GM18907 (cell line): ENCODE results near the gene SPATA2L.

Source experiments
- ATAC-seq: cut with Tn5 transposase; IDR thresholded peaks from one replicate; pipeline ENCODE4 v1.9.1; 2021; ENCODE audit warnings: mild to moderate bottlenecking, moderate library complexity; ENCODE audit not compliant: unreplicated experiment

SPATA2L gene

DNA sequence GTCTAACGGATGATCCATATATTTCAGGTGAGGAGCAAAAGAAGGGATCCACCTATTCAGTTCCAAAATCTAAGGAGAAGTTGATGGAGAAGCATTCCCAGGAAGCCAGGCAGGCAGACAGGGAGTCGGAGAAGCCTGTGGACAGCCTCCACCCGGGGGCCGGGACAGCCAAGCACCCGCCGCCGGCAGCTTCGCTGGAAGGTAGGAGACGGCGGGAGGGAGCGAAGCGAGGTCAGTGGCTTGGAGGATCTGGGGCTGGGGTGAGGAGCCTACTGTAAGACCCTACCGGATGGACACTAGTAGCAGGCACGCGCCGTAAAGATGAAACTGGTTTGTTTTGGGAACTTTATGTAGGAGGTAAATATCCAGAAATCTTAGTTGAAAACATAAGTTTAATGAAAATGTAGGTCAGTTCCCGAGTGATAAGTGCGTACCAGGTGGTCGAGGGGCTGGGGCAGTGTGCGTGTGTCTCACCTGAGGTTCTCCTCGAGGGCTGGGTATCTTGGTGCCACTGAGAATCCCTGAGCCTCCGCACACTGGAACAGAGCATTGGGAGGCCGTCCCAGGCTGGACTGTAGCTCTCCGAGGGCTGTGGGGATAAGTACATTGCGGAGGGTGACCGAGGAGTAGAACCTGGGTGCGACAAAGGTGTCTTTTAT, 43.2 kb downstream of the SPATA2L start:
- no peak for ATAC-seq

DNA sequence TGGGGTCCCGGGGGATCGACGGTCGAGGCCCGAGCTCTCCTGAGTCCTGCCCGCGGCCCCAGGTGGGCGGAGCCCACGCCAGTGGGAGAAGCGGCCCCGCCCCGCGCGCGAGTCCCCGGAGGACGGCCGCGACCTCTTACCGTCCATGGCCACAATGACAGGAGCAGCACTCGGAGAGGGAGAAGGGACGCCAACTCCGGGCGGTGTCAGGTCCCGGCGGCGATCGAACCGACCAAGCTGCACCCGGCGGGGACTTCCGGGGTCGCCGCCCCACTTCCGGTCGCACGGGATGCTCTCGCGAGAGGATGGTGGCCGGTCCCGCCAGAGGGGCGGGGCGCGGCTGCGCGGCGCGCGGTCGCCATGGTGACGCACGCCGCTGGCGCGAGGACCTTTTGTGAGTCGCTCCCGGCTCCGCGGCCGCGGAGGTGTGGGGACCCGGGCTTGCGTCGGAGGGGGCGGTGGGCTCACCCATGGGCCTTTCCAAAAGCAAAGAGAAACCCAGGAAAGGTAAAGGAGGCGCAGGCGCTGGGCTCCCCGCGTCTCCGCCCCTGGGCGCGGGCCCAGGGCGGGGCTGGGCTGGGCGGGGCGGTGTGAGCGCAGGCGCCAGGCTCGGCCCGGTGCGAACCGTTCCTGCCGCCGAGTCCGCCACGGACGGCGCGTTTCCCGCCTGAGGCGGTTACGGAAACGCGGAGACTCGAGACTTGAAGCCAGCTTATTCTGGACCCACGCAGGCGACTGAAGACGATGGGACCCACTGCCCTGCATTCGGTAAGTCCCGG, 43.9 kb downstream of the SPATA2L start, which contains the start of the genes CHMP1A and SPATA33:
CHMP1A (minus strand) TSS at position 267 of the 779 bp plus-strand sequence; CDS start at position 147, 120 bp downstream.
SPATA33 (plus strand) TSS at position 395 of the 779 bp plus-strand sequence; CDS start at position 471, 76 bp downstream.
- ATAC-seq: peak; percentile 87

DNA sequence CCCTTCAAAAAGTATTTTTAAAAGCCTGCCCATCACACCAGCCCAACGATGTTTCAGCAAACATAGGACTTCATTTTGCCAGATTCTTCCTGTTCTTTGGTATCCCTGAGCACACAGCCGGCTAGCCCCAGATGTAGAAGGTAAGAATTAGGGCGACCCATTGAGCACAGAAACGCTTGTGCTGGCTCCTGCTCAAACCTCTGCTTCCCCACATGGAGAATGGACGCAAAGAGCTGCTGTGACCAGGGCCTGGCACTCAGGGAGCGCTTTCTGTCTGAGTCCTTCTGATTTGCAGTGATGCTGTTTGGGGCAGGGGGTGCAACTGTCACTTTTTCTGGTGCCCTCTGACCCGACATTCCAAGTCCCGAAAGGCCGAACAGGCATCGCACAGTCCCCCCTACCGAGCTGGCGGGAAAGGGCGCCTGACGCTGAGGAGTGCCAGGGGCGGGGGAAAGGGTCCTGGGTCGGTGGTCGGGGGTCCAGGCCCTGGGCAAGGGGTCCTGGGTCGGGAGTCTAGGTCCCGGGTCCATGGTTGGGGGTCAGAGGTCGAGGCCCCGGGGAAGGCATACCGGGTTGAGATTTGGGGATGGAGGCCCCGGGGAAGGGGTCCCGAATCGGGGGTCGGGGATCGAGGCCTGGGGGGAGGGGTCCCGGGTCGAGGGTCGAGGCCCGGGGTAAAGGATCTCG, 44.9 kb downstream of the SPATA2L start:
- no peak for ATAC-seq

DNA sequence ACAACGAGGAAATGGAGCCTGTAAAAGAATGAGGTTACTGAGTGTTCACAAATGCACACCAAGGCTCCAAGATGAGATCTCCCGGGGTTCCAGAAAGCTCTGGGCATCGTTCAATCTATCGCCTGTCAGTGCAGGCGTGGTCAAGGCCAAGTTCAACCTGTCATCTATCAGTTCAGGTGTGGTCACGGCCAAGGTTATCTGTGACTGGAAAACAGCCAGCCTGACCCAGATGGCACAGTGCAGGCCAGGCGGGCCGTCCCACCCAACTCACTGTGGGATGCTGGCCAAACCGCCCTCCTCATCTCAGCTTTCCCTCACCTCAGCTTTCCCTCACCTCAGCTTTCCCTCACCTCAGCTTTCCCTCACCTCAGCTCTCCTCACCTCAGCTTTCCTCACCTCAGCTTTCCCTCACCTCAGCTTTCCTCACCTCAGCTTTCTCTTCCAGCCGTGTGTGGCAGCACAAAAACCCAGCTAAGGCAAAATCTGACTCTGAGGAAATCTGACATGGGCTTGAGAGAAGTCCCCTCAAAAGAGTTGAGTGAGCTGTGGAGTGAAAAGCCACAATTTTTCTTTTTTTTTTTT, 46.4 kb downstream of the SPATA2L start:
- ATAC-seq: no peak

DNA sequence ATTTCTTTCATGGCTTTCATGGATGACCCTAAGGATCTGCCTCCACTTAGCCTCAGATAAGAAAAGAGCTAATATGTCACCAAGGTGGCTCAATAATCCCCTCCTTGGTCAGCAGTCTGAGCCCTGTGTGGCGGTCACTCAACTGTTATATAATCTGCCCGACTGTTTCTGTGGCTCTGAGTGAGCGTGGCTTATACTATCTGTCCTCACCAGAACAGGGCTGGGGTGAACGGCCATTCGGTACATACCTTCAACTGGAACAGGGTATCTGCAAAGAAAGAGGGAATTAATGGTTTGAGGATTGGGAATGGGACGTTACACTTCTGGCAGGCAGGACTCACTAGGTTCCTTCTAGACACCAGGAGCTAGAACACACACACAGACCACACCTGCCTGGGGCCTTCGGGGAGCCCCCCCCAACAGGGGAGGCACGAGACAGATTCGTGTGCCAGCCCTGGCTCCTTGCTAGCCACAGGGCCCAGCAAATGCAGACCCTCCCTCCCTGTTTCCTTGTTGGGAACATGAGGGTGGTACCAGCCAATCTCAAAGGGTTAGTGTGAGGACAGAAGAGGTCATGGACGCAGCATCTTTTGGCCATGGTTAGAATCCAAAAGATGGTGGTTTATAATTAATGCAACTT, 47.7 kb downstream of the SPATA2L start:
- no peak for ATAC-seq

DNA sequence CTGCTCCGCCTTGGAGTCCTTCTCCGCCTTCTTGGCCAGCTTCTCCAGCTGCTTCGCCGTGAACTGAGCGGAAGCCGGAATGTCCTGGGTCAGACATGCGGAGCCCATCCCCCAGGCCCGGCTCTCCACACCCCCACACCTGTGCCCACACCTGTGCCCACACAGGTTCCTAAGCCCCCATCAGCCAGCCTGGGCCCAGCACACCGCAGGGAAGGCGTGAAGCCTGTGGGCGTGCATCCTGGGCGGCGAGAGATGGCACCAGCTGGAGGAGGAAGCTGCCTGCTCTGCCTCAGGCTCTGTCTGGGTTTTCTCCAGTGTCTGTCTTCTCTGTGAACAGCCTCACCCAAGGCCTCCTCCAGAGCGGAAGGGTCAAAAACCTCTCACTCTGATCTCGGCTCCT, 49.9 kb downstream of the SPATA2L start:
- no peak for ATAC-seq

DNA sequence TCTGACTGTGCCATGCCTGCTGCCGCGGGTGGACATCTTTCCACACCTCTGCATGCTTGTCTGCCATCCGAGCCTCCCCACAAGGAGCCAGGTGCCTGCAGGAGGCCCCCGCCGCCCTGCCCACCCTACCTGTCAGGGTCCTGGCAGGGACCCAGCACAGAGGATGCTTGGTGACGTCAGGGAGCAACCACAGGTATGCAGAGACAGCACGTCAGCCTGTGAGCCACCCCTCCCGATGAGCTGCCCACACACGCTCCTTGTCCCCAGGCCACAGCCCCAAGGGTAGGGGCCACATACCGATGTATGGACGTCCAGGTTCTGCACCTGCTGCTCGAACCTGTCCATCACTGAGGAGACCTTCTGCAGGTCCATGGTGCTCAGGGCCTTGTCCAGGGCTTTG, 54.6 kb downstream of the SPATA2L start:
- ATAC-seq: no peak
